Naive thymus-derived CD4-positive, alpha-beta T cell (primary cell): ENCODE data around the gene RNF157. TPM values are rescaled to one million over a fixed set of nuclear protein-coding genes. Genes with fewer than 3 reads are reported as not detected.

ENCODE experiments used
- ATAC-seq: fragments of 150-1000 bp; cut with Tn5 transposase; 2 replicates; pipeline ENCODE4 v1.10.0; 2021; ENCODE audit warnings: mild to moderate bottlenecking, moderate library complexity
- CTCF ChIA-PET: fragments of 350-600 bp; sonication (Branson Sonifier 250); formaldehyde crosslinking; loops from one replicate; lab custom pipeline; 2021; ENCODE audit warnings: antibody characterized with exemption; lab: Charles Lee
- POLR2A ChIA-PET: fragments of 350-600 bp; sonication (Branson Sonifier 250); formaldehyde crosslinking; loops from one replicate; lab custom pipeline; 2021; ENCODE audit warnings: antibody characterized with exemption, inconsistent platforms; lab: Charles Lee
- DNase-seq, 9 donors: peaks; one replicate each; pipeline versions ENCODE4 v3.0.0 to v3.0.0-alpha.2; 2020 to 2022; ENCODE audit warnings: mixed read lengths in 1 of 9
- H3K27ac ChIP-seq: one replicate; pipeline ENCODE4 v1.7.0; 2013; ENCODE audit warnings: mild to moderate bottlenecking, low read depth, low read length, moderate library complexity
- H3K27me3 ChIP-seq, 2 donors: one replicate each; pipeline ENCODE4 v1.7.0; 2013; ENCODE audit warnings: low read length in 2 of 2, mild to moderate bottlenecking in 2 of 2, moderate library complexity in 2 of 2; ENCODE audit not compliant: control insufficient read depth in 2 of 2, insufficient read depth in 2 of 2
- H3K36me3 ChIP-seq, 3 experiments: 1 replicate in 2 of 3; 2 replicates in 1 of 3; pipeline ENCODE4 v1.7.0; 2013; ENCODE audit warnings: low read length in 3 of 3, mild to moderate bottlenecking in 3 of 3, moderate library complexity in 1 of 3; ENCODE audit not compliant: insufficient read depth in 3 of 3, control insufficient read depth in 2 of 3
- H3K4me1 ChIP-seq, 2 donors: one replicate each; pipeline ENCODE4 v1.7.0; 2013; ENCODE audit warnings: low read length in 2 of 2, mild to moderate bottlenecking in 2 of 2, moderate library complexity in 1 of 2; ENCODE audit not compliant: control insufficient read depth in 2 of 2, insufficient read depth in 2 of 2
- H3K4me3 ChIP-seq: 2 replicates; pipeline ENCODE4 v1.7.0; 2013; ENCODE audit warnings: mild to moderate bottlenecking, low read length
- H3K9me3 ChIP-seq, 3 experiments: 1 replicate in 2 of 3; 2 replicates in 1 of 3; pipeline ENCODE4 v1.7.0; 2013; ENCODE audit warnings: low read length in 3 of 3; ENCODE audit not compliant: control insufficient read depth in 2 of 3
- H3K27ac Mint-ChIP-seq, 9 donors: one replicate each; pipeline ENCODE4 v1.8.0; 2020 to 2022; ENCODE audit warnings: mixed read lengths in 9 of 9, mild to moderate bottlenecking in 8 of 9, moderate library complexity in 5 of 9, inconsistent platforms in 2 of 9
- H3K27me3 Mint-ChIP-seq, 5 donors: one replicate each; pipeline ENCODE4 v1.8.0; 2021 to 2022; ENCODE audit warnings: mixed read lengths in 5 of 5, mild to moderate bottlenecking in 1 of 5
- H3K36me3 Mint-ChIP-seq, 5 donors: one replicate each; pipeline ENCODE4 v1.8.0; 2020 to 2022; ENCODE audit warnings: mixed read lengths in 5 of 5, mild to moderate bottlenecking in 3 of 5, inconsistent platforms in 1 of 5
- H3K4me1 Mint-ChIP-seq, 7 donors: one replicate each; pipeline ENCODE4 v1.8.0; 2020 to 2022; ENCODE audit warnings: mixed read lengths in 7 of 7, mild to moderate bottlenecking in 3 of 7, inconsistent platforms in 1 of 7
- H3K4me3 Mint-ChIP-seq, 10 donors: one replicate each; pipeline ENCODE4 v1.8.0; 2020 to 2022; ENCODE audit warnings: mild to moderate bottlenecking in 10 of 10, mixed read lengths in 10 of 10, moderate library complexity in 6 of 10, inconsistent platforms in 2 of 10
- H3K9me3 Mint-ChIP-seq, 11 donors: one replicate each; pipeline ENCODE4 v1.8.0; 2020 to 2022; ENCODE audit warnings: mixed read lengths in 11 of 11, mild to moderate bottlenecking in 4 of 11, inconsistent platforms in 1 of 11, moderate library complexity in 1 of 11
- intact Hi-C, 2 donors: fragments of 100-400 bp; cut with micrococcal nuclease; formaldehyde crosslinking; loops; one replicate each; pipeline ENCODE4 v1.15.1; 2023
- polyA plus RNA-seq, 2 donors: library from polyadenylated mRNA; unstranded; fragments of 300-500 nt; fragmentation: Illumina TruSeq; gene quantifications; one replicate each; pipeline ENCODE4 v1.2.3, GENCODE V29; 2021
- total RNA-seq, 6 experiments: library from RNA in 5 of 6; stranded (reverse) in 5 of 6; gene quantifications; 1 replicate in 5 of 6; 2 replicates in 1 of 6; pipeline ENCODE4 v1.2.3 and lab custom pipeline; 2021 to 2026

RNF157 gene
- total and polyA plus RNA-seq, 7 experiments from 2014 or later, result 10.4 to 96.3 (median 50.6) TPM

- Histone ChIP-seq H3K4me3 (no peak overlapping the region), H3K36me3 (no peaks in the 10 kb centered on the region), H3K9me3 (no peaks in the 10 kb centered on the region), H3K27ac (peak overlapping the region; percentile 67), H3K4me1 (peaks cover 33 to 76% of the 10 kb centered on the region in 2 donors), H3K27me3 (no peaks in the 10 kb centered on the region)
- ATAC-seq (no peak), DNase-seq (no peak)
- Mint-ChIP-seq H3K27me3 (no peaks in the 10 kb centered on the region), H3K4me3 (peak overlapping the region in 7 of 10 donors; percentile 8 to 84 (median 39)), H3K4me1 (peaks cover 35 to 81% (median 63%) of the 10 kb centered on the region in 7 donors), H3K9me3 (no peaks in the 10 kb centered on the region), H3K36me3 (peaks cover 0 to 24% (median 11%) of the 10 kb centered on the region in 5 donors), H3K27ac (peak overlapping the region; percentile 83 to 96 (median 95))
- intact Hi-C loops, result no loop called here
- POLR2A ChIA-PET, result interaction anchor here (0.8 to 11.6 kb wide), 13 partner anchors 9 to 102 kb away, joined by 4 to 240 read pairs (median 29); partner anchors contain the start of genes FOXJ1 and UBALD2
- CTCF ChIA-PET, result interaction anchor here (0.7 to 12.3 kb wide), 11 partner anchors 10 to 420 kb away, joined by 3 to 187 read pairs (median 26); partner anchors contain the start of genes EXOC7 and FOXJ1
Measured at GRCh38 chr17:76178124-76178523, 62.2 kb downstream of the RNF157 start.

DNA sequence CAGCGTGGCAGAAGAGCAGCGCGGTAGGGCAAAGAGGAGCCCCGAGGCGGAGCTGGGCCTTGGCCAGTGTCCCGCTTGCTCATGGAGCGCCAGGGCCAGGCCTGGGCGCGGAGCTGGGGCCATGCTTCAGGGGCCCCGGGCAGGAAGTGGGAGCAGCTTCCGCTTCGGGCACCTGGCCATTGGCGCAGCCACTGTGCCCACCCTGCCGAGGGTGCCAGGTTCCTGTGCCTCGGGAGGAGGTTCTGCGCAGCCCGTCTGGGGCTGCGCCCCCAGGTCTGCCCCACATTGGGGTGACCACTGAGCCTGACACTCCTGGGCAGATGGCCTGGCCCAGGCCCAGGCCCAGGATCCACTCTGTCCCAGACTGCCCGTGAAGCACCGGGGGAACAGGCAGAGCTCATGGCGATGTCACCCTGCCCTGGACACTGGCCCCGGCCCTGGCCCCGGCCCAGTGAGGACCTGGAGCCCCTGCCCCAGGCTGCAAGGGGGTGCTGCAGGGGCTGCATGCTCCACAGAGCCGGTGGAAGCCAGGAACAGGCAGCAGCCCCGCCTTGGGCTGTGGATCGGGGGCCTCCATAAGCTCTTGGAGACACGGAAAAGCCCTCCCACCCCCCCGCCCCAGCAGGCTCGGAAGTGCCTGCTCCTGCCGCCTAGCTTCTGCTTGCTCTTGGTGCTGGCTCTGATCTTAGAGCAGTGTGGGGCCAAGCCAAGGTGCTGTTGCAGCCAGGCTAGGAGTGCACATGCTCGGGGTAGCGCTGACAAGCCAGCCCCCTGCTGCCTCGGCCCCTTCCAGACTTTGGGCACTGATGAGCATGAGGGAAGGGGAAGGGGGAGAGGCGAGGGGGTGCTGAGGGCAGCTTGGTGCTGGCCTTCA is 63.4 kb downstream of the RNF157 start:
- Histone ChIP-seq H3K27me3 (no peaks in the 10 kb centered on the region), H3K4me1 (peaks cover 27 to 71% of the 10 kb centered on the region in 2 donors), H3K9me3 (no peaks in the 10 kb centered on the region), H3K36me3 (peaks cover 0 to under 1% (median 0%) of the 10 kb centered on the region in 3 experiments), H3K4me3 (no peak overlapping the region), H3K27ac (peak overlapping the region; percentile 67)
- intact Hi-C loops, result no loop called here
- ChIA-PET CTCF (interaction anchor here (1.4 to 12.3 kb wide), 6 partner anchors 9 to 73 kb away, joined by 3 to 187 read pairs (median 53); partner anchors contain the start of genes EXOC7 and FOXJ1), POLR2A (interaction anchor here (1.2 to 11.6 kb wide), 8 partner anchors 8 to 90 kb away, joined by 4 to 240 read pairs (median 106); partner anchors contain the start of genes FOXJ1 and UBALD2)
- ATAC-seq (no peak), DNase-seq (no peak)
- H3K4me1 Mint-ChIP-seq, result peaks cover 35 to 78% (median 60%) of the 10 kb centered on the region in 7 donors
- no peaks in the 10 kb centered on the region for H3K27me3 Mint-ChIP-seq
- H3K27ac Mint-ChIP-seq, result peak overlapping the region in 8 of 9 donors; percentile 83 to 96 (median 94)
- peaks cover 0 to 25% (median 12%) of the 10 kb centered on the region in 5 donors for H3K36me3 Mint-ChIP-seq
- peak overlapping the region in 3 of 10 donors; percentile 55 to 57 (median 56) for H3K4me3 Mint-ChIP-seq
- H3K9me3 Mint-ChIP-seq, result no peaks in the 10 kb centered on the region

DNA sequence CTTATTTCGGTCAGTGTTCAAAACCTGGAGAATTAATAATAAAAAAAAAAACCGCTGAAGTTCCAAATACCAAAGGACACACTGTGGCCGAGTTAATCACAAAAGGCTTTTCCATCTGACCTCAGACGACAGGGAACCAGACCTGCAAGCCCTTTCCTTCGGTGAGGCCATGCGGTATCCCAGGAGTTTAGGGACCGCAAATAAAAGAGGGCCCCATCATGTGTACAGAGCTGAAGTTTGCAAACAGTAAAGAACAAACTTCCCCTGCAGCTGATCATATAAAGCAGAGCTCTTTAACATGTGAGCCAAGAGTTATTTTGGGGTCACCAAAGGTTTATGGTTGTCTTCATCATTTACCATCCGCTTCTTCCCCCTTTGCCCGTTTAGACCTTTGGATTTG is 66.3 kb downstream of the RNF157 start:
- Histone ChIP-seq H3K27me3 (no peaks in the 10 kb centered on the region), H3K27ac (no peak overlapping the region), H3K36me3 (peaks cover 0 to 17% (median 0%) of the 10 kb centered on the region in 3 experiments), H3K4me3 (no peak overlapping the region), H3K9me3 (no peaks in the 10 kb centered on the region), H3K4me1 (peaks cover 4 to 44% of the 10 kb centered on the region in 2 donors)
- ChIA-PET CTCF (interaction anchor here (1.2 to 1.5 kb wide), 2 partner anchors 50 to 54 kb away, joined by 3 to 4 read pairs; no protein-coding TSS in a partner anchor), POLR2A (interaction anchor here (0.8 to 11.6 kb wide), 4 partner anchors 16 to 93 kb away, joined by 3 to 240 read pairs (median 4); partner anchors contain the start of gene UBALD2)
- H3K27ac Mint-ChIP-seq, result peak overlapping the region in 6 of 9 donors; percentile 8 to 93 (median 64)
- H3K4me3 Mint-ChIP-seq, result no peak overlapping the region
- intact Hi-C loops, result no loop called here
- no peaks in the 10 kb centered on the region for H3K27me3 Mint-ChIP-seq
- DNase-seq (no peak), ATAC-seq (no peak)
- peaks cover 18 to 57% (median 35%) of the 10 kb centered on the region in 7 donors for H3K4me1 Mint-ChIP-seq
- no peaks in the 10 kb centered on the region for H3K9me3 Mint-ChIP-seq
- peaks cover 1 to 29% (median 13%) of the 10 kb centered on the region in 5 donors for H3K36me3 Mint-ChIP-seq

DNA sequence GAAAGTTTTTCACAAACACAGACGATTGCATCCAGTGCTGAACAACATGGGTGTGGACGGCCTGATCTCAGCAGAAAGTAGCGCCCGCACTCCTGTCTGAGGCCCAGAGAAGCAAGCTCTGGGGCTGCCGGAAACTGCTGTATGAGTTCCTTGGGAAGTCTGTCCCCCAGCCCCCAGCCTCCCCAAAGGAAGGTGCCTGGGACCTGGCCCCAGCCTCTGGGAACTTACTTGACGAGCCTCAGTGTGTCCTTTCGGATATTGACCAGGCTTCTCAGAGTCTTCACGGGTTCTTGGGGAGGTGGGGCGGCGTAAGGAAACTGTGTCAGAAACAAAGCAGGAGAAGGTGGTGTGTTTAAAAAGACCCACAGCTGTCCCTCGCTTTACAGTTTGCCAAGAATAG is 66.8 kb downstream of the RNF157 start:
- intact Hi-C loops, result no loop called here
- Histone ChIP-seq H3K27me3 (no peaks in the 10 kb centered on the region), H3K36me3 (peaks cover 0 to 20% (median 0%) of the 10 kb centered on the region in 3 experiments), H3K4me1 (peaks cover 0 to 38% of the 10 kb centered on the region in 2 donors), H3K27ac (no peak overlapping the region), H3K4me3 (no peak overlapping the region), H3K9me3 (no peaks in the 10 kb centered on the region)
- ChIA-PET POLR2A (interaction anchor here (0.6 to 11.6 kb wide), 5 partner anchors 12 to 94 kb away, joined by 3 to 240 read pairs (median 3); partner anchors contain the start of gene UBALD2), CTCF (interaction anchor here (1.2 to 1.5 kb wide), 2 partner anchors 50 to 53 kb away, joined by 3 to 4 read pairs; no protein-coding TSS in a partner anchor)
- H3K27me3 Mint-ChIP-seq, result no peaks in the 10 kb centered on the region
- peak overlapping the region in 4 of 9 donors; percentile 9 to 93 (median 60) for H3K27ac Mint-ChIP-seq
- H3K9me3 Mint-ChIP-seq, result no peaks in the 10 kb centered on the region
- peaks cover 5 to 35% (median 19%) of the 10 kb centered on the region in 5 donors for H3K36me3 Mint-ChIP-seq
- DNase-seq (no peak), ATAC-seq (no peak)
- H3K4me3 Mint-ChIP-seq, result no peak overlapping the region
- peaks cover 13 to 57% (median 35%) of the 10 kb centered on the region in 7 donors for H3K4me1 Mint-ChIP-seq

DNA sequence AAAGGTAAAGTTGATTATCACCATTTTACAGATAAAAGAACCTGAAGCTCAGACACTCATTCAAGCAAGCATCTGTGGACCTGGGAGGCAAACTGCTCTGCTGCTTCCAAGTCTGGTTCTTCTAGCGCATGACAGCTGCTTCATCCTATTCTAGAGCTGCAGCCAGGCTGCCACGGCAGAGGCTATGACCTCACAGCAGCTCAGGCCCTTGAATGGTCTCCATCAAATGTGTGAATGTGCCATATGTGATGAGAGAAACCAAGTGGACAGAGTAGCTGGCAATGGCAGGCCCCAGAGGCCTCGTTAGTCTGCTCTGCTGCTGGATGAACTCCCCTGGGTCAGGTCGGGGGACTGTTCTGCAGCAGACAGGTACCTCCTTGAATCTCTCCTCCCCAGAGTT is 68.6 kb downstream of the RNF157 start:
- peaks cover 5 to 49% (median 25%) of the 10 kb centered on the region in 5 donors for H3K36me3 Mint-ChIP-seq
- H3K27ac ChIP-seq, result no peak overlapping the region
- ChIA-PET POLR2A (interaction anchor here (0.8 to 8.8 kb wide), 3 partner anchors 8 to 18 kb away, joined by 4 to 49 read pairs (median 6); no protein-coding TSS in a partner anchor), CTCF (interaction anchor here (0.6 to 0.9 kb wide), 3 partner anchors 18 to 269 kb away, joined by 3 to 4 read pairs (median 4); no protein-coding TSS in a partner anchor)
- no peak for DNase-seq
- no peak overlapping the region for H3K4me3 Mint-ChIP-seq
- H3K27me3 Mint-ChIP-seq, result no peaks in the 10 kb centered on the region
- peaks cover 0 to 28% (median 0%) of the 10 kb centered on the region in 3 experiments for H3K36me3 ChIP-seq
- peaks cover 0 to 23% of the 10 kb centered on the region in 2 donors for H3K4me1 ChIP-seq
- no peaks in the 10 kb centered on the region for H3K27me3 ChIP-seq
- peak overlapping the region in 3 of 9 donors; percentile 32 to 86 (median 82) for H3K27ac Mint-ChIP-seq
- intact Hi-C loops, result no loop called here
- no peaks in the 10 kb centered on the region for H3K9me3 ChIP-seq
- H3K4me1 Mint-ChIP-seq, result peaks cover 14 to 56% (median 26%) of the 10 kb centered on the region in 7 donors
- no peaks in the 10 kb centered on the region for H3K9me3 Mint-ChIP-seq
- no peak for ATAC-seq
- H3K4me3 ChIP-seq, result no peak overlapping the region

GRCh38 chr17:76170114-76170513 is 70.2 kb downstream of the RNF157 start:
- ChIA-PET POLR2A (interaction anchor here (0.6 to 8.8 kb wide), 9 partner anchors 9 to 94 kb away, joined by 3 to 49 read pairs (median 4); no protein-coding TSS in a partner anchor), CTCF (interaction anchor here (1.0 to 4.8 kb wide), 2 partner anchors 9 to 13 kb away, joined by 6 to 26 read pairs; no protein-coding TSS in a partner anchor)
- no peak for ATAC-seq
- Mint-ChIP-seq H3K27ac (peak overlapping the region in 4 of 9 donors; percentile 10 to 53 (median 50)), H3K4me3 (no peak overlapping the region), H3K4me1 (peaks cover 4 to 48% (median 20%) of the 10 kb centered on the region in 7 donors), H3K36me3 (peaks cover 5 to 46% (median 20%) of the 10 kb centered on the region in 5 donors), H3K27me3 (no peaks in the 10 kb centered on the region), H3K9me3 (no peaks in the 10 kb centered on the region)
- intact Hi-C loops, result no loop called here
- Histone ChIP-seq H3K27ac (no peak overlapping the region), H3K9me3 (no peaks in the 10 kb centered on the region), H3K4me1 (peaks cover 0 to 7% of the 10 kb centered on the region in 2 donors), H3K27me3 (no peaks in the 10 kb centered on the region), H3K4me3 (no peak overlapping the region), H3K36me3 (peaks cover 0 to 35% (median 0%) of the 10 kb centered on the region in 3 experiments)
- no peak for DNase-seq
